Left ventricle myocardium inferior (tissue), 1 donor: ENCODE data around the gene STRN3. TPM values are rescaled to one million over a fixed set of nuclear protein-coding genes. Genes with fewer than 3 reads are reported as not detected.
"Not testable (repeated sequence)": the region's sequence is repeated elsewhere in the genome, so short reads cannot be mapped to it uniquely, and the experiment has no call there.

Experiments
- DNase-seq: peaks from one replicate; pipeline ENCODE4 v3.0.0-alpha.2; 2020
- H3K27ac ChIP-seq: fragments of 200-600 bp; replicated peaks from 2 replicates; pipeline ENCODE4 v1.8.0; 2021
- H3K27me3 ChIP-seq: fragments of 200-600 bp; 2 replicates; pipeline ENCODE4 v1.8.0; 2021; ENCODE audit warnings: low read depth
- H3K36me3 ChIP-seq: fragments of 200-600 bp; 2 replicates; pipeline ENCODE4 v1.8.0; 2021
- H3K4me1 ChIP-seq: fragments of 200-600 bp; 2 replicates; pipeline ENCODE4 v1.8.0; 2021
- H3K4me3 ChIP-seq: fragments of 200-600 bp; 2 replicates; pipeline ENCODE4 v1.8.0; 2021; ENCODE audit warnings: mild to moderate bottlenecking, moderate library complexity
- H3K9me3 ChIP-seq: fragments of 200-600 bp; replicated peaks from 2 replicates; pipeline ENCODE4 v1.8.0; 2021
- intact Hi-C: fragments of 100-400 bp; cut with micrococcal nuclease; formaldehyde crosslinking; loops from one replicate; pipeline ENCODE4 v1.11.0; 2022
- total RNA-seq: library from RNA; stranded (reverse); fragmentation: NEBNext Ultra II Directional; extraction: Animal tissue kit (Norgen Biotek cat#: 25700); gene quantifications from one replicate; pipeline ENCODE4 v1.2.1, GENCODE V29; 2021
- TF ChIP-seq, protein P1 (sequence below): fragments of 200-600 bp; IDR thresholded peaks from 2 replicates; pipeline ENCODE4 v1.8.0; 2021; ENCODE audit warnings: antibody characterized with exemption, mild to moderate bottlenecking, borderline replicate concordance
- donor health status: DM: no; HTN: yes; CAD: no; lungs with severe emphysema.

STRN3 gene
- total RNA-seq, 1 donor from 2014 or later, result 48.7 TPM

DNA sequence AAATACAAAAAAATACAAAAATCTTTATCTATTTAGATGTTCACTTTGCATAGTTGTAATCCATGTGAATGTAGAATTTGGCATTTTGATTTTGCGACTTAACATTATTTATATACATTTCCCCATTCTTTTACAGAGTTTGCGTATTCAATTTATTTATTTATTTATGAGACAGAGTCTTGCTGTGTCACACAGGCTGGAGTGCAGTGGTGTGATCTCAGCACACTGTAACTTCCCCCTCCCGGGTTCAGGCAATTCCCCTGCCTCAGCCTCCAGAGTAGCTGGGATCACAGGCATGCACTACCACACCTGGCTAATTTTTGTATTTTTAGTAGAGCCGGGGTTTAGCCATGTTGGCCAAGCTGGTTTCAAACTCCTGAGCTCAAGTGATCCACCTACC lies 25.3 kb upstream of the STRN3 start:
- H3K36me3 ChIP-seq, result no peaks in the 10 kb centered on the region
- no peaks in the 10 kb centered on the region for H3K9me3 ChIP-seq
- intact Hi-C loops, result no loop called here
- DNase-seq, result no peak
- no peak overlapping the region for H3K27ac ChIP-seq
- TF ChIP-seq, protein P1, sequence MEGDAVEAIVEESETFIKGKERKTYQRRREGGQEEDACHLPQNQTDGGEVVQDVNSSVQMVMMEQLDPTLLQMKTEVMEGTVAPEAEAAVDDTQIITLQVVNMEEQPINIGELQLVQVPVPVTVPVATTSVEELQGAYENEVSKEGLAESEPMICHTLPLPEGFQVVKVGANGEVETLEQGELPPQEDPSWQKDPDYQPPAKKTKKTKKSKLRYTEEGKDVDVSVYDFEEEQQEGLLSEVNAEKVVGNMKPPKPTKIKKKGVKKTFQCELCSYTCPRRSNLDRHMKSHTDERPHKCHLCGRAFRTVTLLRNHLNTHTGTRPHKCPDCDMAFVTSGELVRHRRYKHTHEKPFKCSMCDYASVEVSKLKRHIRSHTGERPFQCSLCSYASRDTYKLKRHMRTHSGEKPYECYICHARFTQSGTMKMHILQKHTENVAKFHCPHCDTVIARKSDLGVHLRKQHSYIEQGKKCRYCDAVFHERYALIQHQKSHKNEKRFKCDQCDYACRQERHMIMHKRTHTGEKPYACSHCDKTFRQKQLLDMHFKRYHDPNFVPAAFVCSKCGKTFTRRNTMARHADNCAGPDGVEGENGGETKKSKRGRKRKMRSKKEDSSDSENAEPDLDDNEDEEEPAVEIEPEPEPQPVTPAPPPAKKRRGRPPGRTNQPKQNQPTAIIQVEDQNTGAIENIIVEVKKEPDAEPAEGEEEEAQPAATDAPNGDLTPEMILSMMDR, result no peak
- peaks cover 28% of the 10 kb centered on the region for H3K4me1 ChIP-seq
- no peaks in the 10 kb centered on the region for H3K27me3 ChIP-seq
- no peak overlapping the region for H3K4me3 ChIP-seq

DNA sequence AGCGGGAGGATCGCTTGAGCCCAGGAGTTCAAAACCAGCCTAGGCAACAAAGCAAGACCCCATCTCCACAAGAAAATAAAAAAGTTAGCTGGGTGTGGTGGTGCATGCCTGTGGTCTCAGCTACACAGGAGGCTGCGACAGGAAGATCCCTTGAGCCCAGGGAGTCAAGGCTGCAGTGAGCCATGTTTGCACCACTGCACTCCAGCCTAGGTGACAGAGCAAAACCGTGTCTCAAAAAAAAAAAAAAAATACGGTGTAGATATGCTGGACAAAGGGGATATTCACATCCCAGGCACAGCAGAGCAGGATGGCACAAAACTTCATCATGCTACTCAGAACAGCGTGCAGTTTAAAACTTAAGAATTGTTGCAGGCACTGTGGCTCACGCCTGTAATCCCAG lies 24.8 kb upstream of the STRN3 start:
- H3K36me3 ChIP-seq, result no peaks in the 10 kb centered on the region
- no peak overlapping the region for H3K4me3 ChIP-seq
- TF ChIP-seq, protein P1, result no peak
- no peaks in the 10 kb centered on the region for H3K27me3 ChIP-seq
- H3K9me3 ChIP-seq, result no peaks in the 10 kb centered on the region
- DNase-seq, result no peak
- no peak overlapping the region for H3K27ac ChIP-seq
- peaks cover 28% of the 10 kb centered on the region for H3K4me1 ChIP-seq
- intact Hi-C loops, result no loop called here

- DNase-seq, result no peak
- no peak overlapping the region for H3K27ac ChIP-seq
- peaks cover 4% of the 10 kb centered on the region for H3K4me1 ChIP-seq
- TF ChIP-seq, protein P1, result no peak
- H3K36me3 ChIP-seq, result no peaks in the 10 kb centered on the region
- intact Hi-C loops, result no loop called here
- H3K27me3 ChIP-seq, result no peaks in the 10 kb centered on the region
- H3K9me3 ChIP-seq, result no peaks in the 10 kb centered on the region
- no peak overlapping the region for H3K4me3 ChIP-seq
Measured at GRCh38 chr14:31047503-31047902, 21.3 kb upstream of the STRN3 start.

- TF ChIP-seq, protein P1, result no peak
- Histone ChIP-seq H3K9me3 (no peaks in the 10 kb centered on the region), H3K27me3 (no peaks in the 10 kb centered on the region), H3K4me3 (no peak overlapping the region), H3K27ac (no peak overlapping the region), H3K36me3 (no peaks in the 10 kb centered on the region), H3K4me1 (peaks cover 4% of the 10 kb centered on the region)
- intact Hi-C loops, result no loop called here
- no peak for DNase-seq
Measured at GRCh38 chr14:31045501-31046080, 19.4 kb upstream of the STRN3 start.

- Histone ChIP-seq H3K27ac (no peak overlapping the region), H3K4me1 (no peaks in the 10 kb centered on the region), H3K9me3 (no peaks in the 10 kb centered on the region), H3K27me3 (no peaks in the 10 kb centered on the region), H3K36me3 (no peaks in the 10 kb centered on the region), H3K4me3 (no peak overlapping the region)
- intact Hi-C loops, result no loop called here
- no peak for DNase-seq
- TF ChIP-seq, protein P1, result no peak
Measured at GRCh38 chr14:31043379-31043778, 17.2 kb upstream of the STRN3 start.

DNA sequence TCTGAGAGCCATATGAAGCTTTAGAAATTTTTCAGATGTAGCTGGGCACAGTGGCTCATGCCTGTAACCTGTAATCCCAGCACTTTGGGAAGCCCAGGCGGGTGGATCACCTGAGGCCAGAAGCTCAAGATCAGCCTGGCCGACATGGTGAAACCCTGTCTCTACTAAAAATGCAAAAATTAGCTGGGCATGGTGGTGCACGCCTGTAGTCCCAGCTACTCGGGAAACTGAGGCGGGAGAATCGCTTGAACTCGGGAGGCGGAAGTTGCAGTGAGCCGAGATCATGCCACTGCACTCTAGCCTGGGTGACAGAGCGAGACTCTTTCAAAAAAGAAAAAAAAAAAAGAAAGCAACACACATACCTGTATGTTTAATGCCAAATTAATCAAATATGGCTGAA lies 16.7 kb upstream of the STRN3 start:
- intact Hi-C loops, H3K36me3 ChIP-seq, H3K27me3 ChIP-seq, DNase-seq, H3K4me3 ChIP-seq, H3K4me1 ChIP-seq, H3K27ac ChIP-seq, H3K9me3 ChIP-seq: not testable (repeated sequence)
